Vagina (tissue), 2 donors: Measurements from ENCODE around the gene NELL1. TPM values are rescaled to one million over a fixed set of nuclear protein-coding genes. Genes with fewer than 3 reads are reported as not detected.

Experiments used
- DNase-seq, 2 donors: peaks; one replicate each; pipeline ENCODE4 v3.0.0-alpha.2; 2017; ENCODE audit errors: extremely low spot score in 2 of 2
- H3K27ac ChIP-seq: fragments of 200-600 bp; sonication (generic); one replicate; pipeline ENCODE4 v1.5.1; 2019
- H3K27me3 ChIP-seq: fragments of 200-600 bp; sonication (generic); one replicate; pipeline ENCODE4 v1.5.1; 2019
- H3K36me3 ChIP-seq, 2 donors: fragments of 200-600 bp; sonication (generic); one replicate each; pipeline ENCODE4 v1.5.1; 2017 to 2019
- H3K4me1 ChIP-seq: fragments of 200-600 bp; sonication (generic); one replicate; pipeline ENCODE4 v1.5.1; 2019
- H3K4me3 ChIP-seq, 2 donors: fragments of 200-600 bp; sonication (generic); 1 replicate in 1 of 2; 2 replicates in 1 of 2; pipeline ENCODE4 v1.5.1; 2016 to 2019
- H3K9me3 ChIP-seq: fragments of 200-600 bp; sonication (generic); one replicate; pipeline ENCODE4 v1.5.1; 2019
- CTCF ChIP-seq, 3 experiments: fragments of 450-650 bp in 2 of 3; fragments of 200-600 bp in 1 of 3; sonication (generic) in 1 of 3; IDR thresholded peaks; one replicate each; pipeline ENCODE4 v1.5.1; 2017 to 2019; ENCODE audit warnings: antibody characterized with exemption in 3 of 3, mild to moderate bottlenecking in 2 of 3, moderate library complexity in 2 of 3
- POLR2A ChIP-seq, 2 donors: fragments of 450-650 bp; IDR thresholded peaks; one replicate each; pipeline ENCODE4 v1.6.1; 2017; ENCODE audit warnings: antibody characterized with exemption in 2 of 2, mild to moderate bottlenecking in 2 of 2, moderate library complexity in 2 of 2
- POLR2AphosphoS5 ChIP-seq, 2 donors: sonication (generic); formaldehyde crosslinking; IDR thresholded peaks; one replicate each; pipeline ENCODE4 v1.9.0; 2017; ENCODE audit warnings: antibody characterized with exemption in 2 of 2, mild to moderate bottlenecking in 2 of 2, low read depth in 1 of 2; ENCODE audit not compliant: insufficient read depth in 1 of 2
- intact Hi-C: fragments of 100-400 bp; cut with DNase I; formaldehyde crosslinking; loops from one replicate; pipeline ENCODE4 v1.15.1; 2023
- total RNA-seq: library from RNA; depleted of rRNA; stranded (reverse); fragments of >200 nt; gene quantifications from one replicate; pipeline ENCODE4 v1.2.3, GENCODE V29; 2016

NELL1 gene
- total RNA-seq, 1 donor from 2014 or later = 0.49 TPM

- intact Hi-C loops = no loop called here
- TF ChIP-seq POLR2AphosphoS5 (IDR thresholded peaks at IDR 0.05; ENCODE audit: insufficient read depth in 1 of 2, low read depth in 1 of 2) (no peak), CTCF (IDR thresholded peaks at IDR 0.05) (no peak), POLR2A (IDR thresholded peaks at IDR 0.05) (no peak)
- DNase-seq = no peak
- no peaks in the 10 kb centered on the region for H3K4me1 ChIP-seq
- H3K36me3 ChIP-seq = no peaks in the 10 kb centered on the region
- no peaks in the 10 kb centered on the region for H3K27me3 ChIP-seq
- H3K27ac ChIP-seq = no peak overlapping the region
- no peaks in the 10 kb centered on the region for H3K9me3 ChIP-seq
- H3K4me3 ChIP-seq = no peak overlapping the region
Measured at GRCh38 chr11:21185959-21186358, 516.6 kb downstream of the NELL1 start.

DNA sequence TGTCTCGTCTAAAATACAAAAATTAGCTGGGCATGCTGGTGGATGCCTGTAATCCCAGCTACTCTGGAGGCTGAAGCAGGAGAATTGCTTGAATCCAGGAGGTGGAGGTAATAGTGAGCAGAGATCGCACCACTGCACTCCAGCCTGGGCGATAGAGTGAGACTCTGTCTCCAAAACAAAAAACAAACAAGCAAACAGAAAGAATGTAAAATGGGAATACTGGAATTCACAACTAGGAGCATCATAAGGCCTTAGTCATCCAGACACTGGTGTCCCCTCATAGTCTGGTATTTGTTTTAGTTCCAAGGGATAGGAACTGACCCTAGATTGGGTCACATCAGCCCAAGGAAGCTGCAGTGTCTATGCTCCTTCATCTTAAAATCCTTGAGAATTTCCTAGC is 520.8 kb downstream of the NELL1 start:
- no peak for DNase-seq
- Histone ChIP-seq H3K36me3 (no peaks in the 10 kb centered on the region), H3K9me3 (no peaks in the 10 kb centered on the region), H3K4me1 (no peaks in the 10 kb centered on the region), H3K27me3 (no peaks in the 10 kb centered on the region), H3K4me3 (no peak overlapping the region), H3K27ac (no peak overlapping the region)
- no peak for TF ChIP-seq POLR2A (IDR thresholded peaks at IDR 0.05)
- TF ChIP-seq CTCF (IDR thresholded peaks at IDR 0.05) = no peak
- TF ChIP-seq POLR2AphosphoS5 (IDR thresholded peaks at IDR 0.05; ENCODE audit: insufficient read depth in 1 of 2, low read depth in 1 of 2) = no peak
- intact Hi-C loops = no loop called here

DNA sequence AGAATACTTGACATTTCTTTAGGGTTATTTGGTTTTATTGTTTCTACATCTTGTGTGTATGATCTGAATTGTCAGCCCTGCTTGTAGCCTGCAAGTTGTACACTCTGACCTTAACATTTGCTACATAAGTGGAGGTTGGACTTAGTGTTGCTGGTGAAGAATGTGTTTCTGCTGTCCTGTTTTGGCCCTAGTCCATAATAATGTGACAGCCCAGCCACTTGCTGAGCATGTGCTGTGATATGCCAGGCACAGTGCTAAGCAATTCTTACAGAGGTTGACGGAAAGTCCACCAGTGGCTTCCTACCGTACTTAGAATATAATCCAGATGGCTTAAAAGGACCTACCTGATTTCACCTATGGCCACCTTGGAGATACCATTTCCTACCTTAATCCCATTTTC is 526.6 kb downstream of the NELL1 start:
- Histone ChIP-seq H3K27ac (no peak overlapping the region), H3K9me3 (no peaks in the 10 kb centered on the region), H3K36me3 (no peaks in the 10 kb centered on the region), H3K27me3 (no peaks in the 10 kb centered on the region), H3K4me3 (no peak overlapping the region), H3K4me1 (no peaks in the 10 kb centered on the region)
- intact Hi-C loops = no loop called here
- no peak for DNase-seq
- TF ChIP-seq CTCF (IDR thresholded peaks at IDR 0.05) = no peak
- TF ChIP-seq POLR2A (IDR thresholded peaks at IDR 0.05) = no peak
- TF ChIP-seq POLR2AphosphoS5 (IDR thresholded peaks at IDR 0.05; ENCODE audit: insufficient read depth in 1 of 2, low read depth in 1 of 2) = no peak

DNA sequence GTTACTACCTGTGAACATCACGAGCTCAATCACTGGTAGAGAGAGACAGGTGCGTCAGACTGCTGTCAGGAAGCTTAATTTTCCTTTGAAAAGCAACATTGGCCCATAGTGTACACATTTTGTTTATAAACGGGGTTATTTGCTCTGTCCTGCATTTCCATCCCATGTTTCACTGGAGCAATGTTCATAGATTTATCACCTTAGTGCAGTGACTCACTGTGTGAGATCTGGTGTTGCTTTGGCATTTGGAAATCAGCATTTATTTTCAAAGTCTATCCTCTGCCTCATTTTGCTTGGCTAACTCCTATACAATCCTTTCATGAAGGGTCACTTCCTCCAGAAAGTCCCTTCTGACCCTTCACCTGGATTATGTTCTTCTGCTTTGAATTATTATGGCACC is 529.1 kb downstream of the NELL1 start:
- TF ChIP-seq CTCF (IDR thresholded peaks at IDR 0.05) = no peak
- no peak for TF ChIP-seq POLR2A (IDR thresholded peaks at IDR 0.05)
- TF ChIP-seq POLR2AphosphoS5 (IDR thresholded peaks at IDR 0.05; ENCODE audit: insufficient read depth in 1 of 2, low read depth in 1 of 2) = no peak
- intact Hi-C loops = no loop called here
- no peak overlapping the region for H3K4me3 ChIP-seq
- H3K27ac ChIP-seq = no peak overlapping the region
- H3K27me3 ChIP-seq = no peaks in the 10 kb centered on the region
- no peak for DNase-seq
- H3K4me1 ChIP-seq = no peaks in the 10 kb centered on the region
- H3K36me3 ChIP-seq = no peaks in the 10 kb centered on the region
- H3K9me3 ChIP-seq = no peaks in the 10 kb centered on the region

- Histone ChIP-seq H3K9me3 (no peaks in the 10 kb centered on the region), H3K4me3 (no peak overlapping the region), H3K27me3 (no peaks in the 10 kb centered on the region), H3K36me3 (no peaks in the 10 kb centered on the region), H3K4me1 (no peaks in the 10 kb centered on the region), H3K27ac (no peak overlapping the region)
- no peak for DNase-seq
- TF ChIP-seq CTCF (IDR thresholded peaks at IDR 0.05) (no peak), POLR2A (IDR thresholded peaks at IDR 0.05) (no peak), POLR2AphosphoS5 (IDR thresholded peaks at IDR 0.05; ENCODE audit: insufficient read depth in 1 of 2, low read depth in 1 of 2) (no peak)
- intact Hi-C loops = no loop called here
Measured at GRCh38 chr11:21205205-21205604, 535.8 kb downstream of the NELL1 start.
